ENCODE measurements around the gene GDI1.

DNA sequence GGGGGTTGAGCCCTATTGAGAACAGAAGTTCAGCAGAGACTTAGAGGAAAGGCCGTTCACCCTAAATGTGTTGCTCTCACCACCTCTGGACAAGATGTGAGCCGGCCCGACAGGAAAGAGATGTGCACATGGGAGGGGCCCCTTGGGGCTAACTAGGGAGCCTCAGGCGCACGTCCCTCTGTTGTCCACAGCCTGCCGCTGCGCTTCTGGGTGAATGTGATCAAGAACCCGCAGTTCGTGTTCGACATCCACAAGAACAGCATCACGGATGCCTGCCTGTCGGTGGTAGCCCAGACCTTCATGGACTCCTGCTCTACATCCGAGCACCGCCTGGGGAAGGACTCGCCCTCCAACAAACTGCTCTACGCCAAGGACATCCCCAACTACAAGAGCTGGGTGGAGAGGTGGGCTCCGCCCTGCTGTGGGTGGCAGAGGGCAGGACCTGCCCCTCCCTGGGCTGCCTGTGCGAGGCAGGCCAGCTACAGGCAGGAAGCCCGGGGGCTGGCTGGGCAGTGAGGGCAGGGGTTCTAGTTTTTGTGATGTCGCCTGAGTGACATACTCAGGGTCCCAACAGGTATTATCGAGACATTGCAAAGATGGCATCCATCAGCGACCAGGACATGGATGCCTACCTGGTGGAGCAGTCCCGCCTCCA is 34.1 kb downstream of the GDI1 start:
- TF ChIP-seq, protein P1, sequence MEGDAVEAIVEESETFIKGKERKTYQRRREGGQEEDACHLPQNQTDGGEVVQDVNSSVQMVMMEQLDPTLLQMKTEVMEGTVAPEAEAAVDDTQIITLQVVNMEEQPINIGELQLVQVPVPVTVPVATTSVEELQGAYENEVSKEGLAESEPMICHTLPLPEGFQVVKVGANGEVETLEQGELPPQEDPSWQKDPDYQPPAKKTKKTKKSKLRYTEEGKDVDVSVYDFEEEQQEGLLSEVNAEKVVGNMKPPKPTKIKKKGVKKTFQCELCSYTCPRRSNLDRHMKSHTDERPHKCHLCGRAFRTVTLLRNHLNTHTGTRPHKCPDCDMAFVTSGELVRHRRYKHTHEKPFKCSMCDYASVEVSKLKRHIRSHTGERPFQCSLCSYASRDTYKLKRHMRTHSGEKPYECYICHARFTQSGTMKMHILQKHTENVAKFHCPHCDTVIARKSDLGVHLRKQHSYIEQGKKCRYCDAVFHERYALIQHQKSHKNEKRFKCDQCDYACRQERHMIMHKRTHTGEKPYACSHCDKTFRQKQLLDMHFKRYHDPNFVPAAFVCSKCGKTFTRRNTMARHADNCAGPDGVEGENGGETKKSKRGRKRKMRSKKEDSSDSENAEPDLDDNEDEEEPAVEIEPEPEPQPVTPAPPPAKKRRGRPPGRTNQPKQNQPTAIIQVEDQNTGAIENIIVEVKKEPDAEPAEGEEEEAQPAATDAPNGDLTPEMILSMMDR (conservative IDR thresholded peaks at IDR 0.05; ENCODE audit: low read length): no peak
- no peak for TF ChIP-seq EZH2phosphoT487 (IDR thresholded peaks at IDR 0.05; ENCODE audit: borderline replicate concordance)
